ENCODE measurements around the gene NTRK2. TPM values are rescaled to one million over a fixed set of nuclear protein-coding genes. Genes with fewer than 3 reads are reported as not detected.

NTRK2 gene
- total RNA-seq, 1 experiment from 2014 or later: not detected

DNA sequence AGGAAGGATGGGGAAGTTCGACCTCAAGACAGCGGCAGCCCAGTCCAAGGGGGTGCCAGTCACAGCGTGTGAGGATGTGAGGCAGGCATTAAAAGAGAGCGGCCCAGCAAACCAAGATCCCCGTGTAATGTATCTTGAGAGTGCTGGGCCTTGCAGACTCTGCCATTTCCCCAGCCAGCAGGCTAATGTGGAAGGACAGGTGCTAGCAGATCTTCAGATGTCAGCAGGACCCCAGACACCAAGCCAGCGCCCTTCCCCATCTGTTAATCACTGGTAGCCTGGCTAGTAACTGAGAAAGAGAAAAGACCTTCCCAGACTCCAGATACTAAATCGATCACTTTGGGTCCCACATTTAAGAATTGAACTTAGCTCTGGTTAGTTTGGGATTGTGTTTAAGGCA is 62.2 kb downstream of the NTRK2 start:
- no peak for DNase-seq (ENCODE audit: low read depth)

DNA sequence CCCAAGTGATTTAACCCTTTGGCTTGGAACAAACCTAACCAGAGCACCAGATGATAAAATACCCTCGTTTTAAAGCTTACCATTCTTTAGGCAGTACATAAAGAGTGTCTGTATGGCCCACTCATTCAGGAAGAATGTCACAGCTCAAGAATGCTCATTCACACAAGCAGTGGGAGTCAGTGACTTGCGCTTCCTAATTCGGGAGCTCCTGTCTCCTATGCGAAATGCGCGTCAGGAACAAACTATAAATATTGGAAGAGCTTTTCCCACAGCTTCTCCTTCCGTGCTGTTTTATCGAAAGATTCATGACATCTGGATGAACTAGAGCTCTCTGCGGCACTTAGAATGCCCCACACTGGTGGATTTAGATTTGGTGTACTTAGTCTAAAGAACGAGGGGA is 66.6 kb downstream of the NTRK2 start:
- no peak for DNase-seq (ENCODE audit: low read depth)

DNA sequence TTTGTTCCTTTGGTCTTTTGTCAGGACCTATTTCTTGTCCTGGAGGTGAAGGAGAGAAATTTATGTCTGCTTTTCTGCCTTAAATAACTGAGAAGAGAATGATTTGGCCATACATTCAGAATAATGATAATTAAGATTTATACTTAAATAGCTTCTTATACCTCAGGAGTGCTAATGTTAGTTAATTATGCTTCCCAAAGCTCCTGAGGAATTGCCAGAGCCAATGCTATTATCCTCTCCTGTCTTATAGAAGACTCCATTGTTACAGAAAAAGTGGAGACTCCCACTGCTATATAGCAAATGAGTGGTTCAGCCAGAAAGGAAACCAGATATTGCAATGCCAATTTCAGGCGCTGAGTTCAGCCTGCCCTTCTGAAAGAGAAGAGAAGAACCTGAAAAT is 67.0 kb downstream of the NTRK2 start:
- no peak for DNase-seq (ENCODE audit: low read depth)

DNA sequence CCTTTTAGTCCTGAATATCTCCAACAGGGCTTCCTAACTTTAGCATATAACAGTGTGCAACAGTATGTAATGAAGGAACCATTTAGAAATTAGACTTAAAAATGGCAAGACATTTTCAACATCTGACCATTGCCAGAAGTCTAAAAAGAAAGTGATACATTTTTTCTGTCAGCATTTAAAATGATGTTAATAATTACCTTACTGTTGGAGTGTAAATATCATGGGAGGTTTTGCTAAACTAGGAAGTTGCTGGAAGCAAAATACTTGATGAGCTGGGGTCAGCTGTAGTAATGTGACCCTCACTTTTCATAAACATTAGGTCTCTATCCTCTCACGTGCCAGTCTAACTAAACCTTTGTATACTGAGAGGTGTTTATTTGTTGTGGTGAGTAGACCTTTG is 68.8 kb downstream of the NTRK2 start:
- no peak for DNase-seq (ENCODE audit: low read depth)

DNA sequence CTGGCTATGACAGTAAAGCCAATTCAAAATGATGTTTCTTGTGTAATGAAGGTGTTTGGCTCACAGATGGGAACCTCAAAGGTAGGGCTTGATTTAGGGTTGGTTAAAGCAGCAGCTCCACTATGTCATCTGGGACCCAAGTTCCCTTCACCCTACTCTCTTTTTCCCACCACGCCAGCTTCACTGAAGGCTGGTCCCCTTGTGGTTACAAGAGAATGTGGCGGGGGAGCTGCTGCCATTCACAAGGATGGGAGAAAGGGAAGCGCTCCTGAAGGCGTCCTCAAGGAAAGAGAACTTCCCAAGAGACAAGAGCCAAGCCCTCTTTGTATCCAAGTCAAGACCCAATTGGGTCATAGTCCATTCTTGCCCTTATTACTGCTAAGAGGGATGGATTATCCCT is 72.7 kb downstream of the NTRK2 start:
- DNase-seq (ENCODE audit: low read depth): no peak

DNA sequence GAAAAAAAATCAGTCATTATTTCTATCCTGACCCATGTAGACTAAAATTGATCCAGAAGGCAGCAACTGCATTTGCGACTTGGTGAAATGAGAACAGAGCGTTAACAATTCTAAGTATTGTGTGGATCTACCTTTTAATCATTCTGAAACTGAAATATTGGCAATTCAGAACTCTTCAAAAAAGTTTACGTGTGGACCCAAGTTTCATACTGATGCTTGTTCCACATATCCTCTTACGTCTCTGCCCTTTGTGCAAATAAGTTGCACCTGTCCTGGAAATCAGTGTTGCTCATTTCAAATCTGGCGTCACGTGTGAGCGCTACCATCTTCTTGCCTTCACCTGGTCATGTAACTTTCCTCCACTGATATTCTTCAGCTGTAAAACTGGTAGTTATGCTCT is 74.7 kb downstream of the NTRK2 start:
- DNase-seq (ENCODE audit: low read depth): no peak

DNA sequence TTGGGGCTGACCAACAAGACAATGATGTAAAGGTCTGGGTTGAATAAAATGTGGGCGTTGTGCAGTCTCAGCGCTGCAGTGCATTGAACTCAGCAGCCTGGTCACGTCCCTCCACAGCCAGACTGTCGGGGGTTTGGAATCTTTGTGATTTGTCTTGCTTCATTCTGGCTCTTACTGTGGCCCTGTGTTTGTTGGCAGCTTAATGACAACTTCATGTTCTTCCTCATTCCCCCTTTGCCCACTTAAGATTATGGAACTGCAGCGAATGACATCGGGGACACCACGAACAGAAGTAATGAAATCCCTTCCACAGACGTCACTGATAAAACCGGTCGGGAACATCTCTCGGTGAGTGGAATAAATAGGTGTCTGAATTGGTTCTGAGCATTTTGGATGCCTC is 75.2 kb downstream of the NTRK2 start:
- DNase-seq (ENCODE audit: low read depth): no peak

DNA sequence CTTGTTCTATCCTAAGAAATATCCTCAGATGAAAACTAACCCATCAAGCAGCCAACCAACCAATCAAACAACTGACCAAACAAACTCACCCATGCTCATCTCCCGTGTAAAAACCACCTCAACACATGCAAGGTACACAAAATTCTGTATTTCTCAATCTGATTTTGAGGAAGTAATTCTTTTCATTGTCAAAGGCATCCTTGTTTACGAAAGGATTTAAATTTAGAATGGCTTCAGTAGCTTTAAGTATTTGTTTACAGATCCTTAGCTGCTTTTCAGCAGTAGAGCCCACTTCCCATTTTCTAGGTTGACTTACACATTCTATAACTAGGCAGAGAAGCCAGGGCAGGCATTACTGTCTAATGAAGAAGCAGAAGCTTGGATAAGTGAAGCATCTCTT is 78.6 kb downstream of the NTRK2 start:
- DNase-seq (ENCODE audit: low read depth): no peak

DNA sequence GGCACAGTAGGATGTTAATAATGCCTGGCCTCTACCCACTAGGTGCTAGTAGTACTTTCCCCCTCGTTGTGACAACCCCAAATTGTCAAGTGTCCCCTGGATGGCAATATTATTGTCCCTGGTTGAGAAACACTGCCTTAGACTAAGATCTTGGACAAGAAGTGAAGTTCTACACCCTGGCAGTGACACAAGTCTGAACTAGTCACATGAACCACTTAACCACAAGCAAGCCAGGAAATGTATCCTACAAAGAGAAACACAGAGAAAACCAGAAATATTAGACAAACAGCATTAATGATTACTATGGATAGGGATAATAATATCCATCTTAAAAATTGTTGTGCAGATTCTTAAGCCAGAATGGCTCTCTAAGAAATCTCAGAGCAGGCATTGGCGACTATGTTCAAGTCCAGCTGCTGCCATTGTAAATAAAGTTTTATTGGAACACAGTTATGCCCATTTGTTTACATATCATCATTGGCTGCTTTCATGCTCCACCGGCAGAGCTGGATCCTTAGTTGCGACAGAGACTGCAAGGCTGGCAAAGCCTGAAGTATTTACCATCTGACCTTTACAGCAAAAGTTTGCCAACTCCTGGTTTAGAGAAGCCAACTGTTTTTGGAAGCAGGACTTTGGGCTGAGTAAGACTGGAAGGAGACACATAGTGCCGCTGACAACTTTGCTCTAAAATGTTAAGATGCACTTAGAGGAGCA is 80.8 kb downstream of the NTRK2 start:
- DNase-seq (ENCODE audit: low read depth): no peak

DNA sequence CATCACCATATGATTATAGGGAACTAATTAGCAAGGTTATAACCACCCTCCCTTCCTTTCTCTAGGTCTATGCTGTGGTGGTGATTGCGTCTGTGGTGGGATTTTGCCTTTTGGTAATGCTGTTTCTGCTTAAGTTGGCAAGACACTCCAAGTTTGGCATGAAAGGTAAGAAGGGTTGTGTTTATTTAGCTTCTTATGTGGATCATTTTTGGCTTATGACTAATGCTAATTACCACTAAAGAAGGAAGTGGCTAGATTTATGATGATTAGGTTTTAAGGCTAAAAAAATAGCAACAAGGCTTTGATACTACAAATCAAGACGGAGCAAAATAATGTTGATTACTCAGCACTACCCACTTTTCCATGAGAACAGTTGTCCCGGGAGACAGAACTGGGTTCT is 82.4 kb downstream of the NTRK2 start:
- no peak for DNase-seq (ENCODE audit: low read depth)

DNA sequence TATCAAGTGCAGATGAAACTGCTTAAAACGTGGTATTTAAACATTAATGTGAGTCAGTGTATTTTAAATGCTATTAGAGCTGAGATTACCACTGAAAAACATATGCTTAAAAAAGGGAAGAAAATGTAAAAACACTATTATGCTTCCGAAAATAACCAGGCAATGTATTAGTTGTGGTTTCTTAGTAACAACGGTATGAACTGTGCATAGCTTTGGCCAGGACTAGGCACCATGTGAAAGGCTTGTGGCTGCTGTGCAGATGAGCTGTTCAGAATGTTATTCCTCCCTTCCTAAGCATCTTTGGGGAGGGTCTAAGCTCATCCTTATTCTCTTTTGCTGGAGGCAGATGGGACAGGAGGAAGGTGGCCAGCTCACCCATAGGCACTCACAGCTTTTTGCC is 84.9 kb downstream of the NTRK2 start:
- no peak for DNase-seq (ENCODE audit: low read depth)

DNA sequence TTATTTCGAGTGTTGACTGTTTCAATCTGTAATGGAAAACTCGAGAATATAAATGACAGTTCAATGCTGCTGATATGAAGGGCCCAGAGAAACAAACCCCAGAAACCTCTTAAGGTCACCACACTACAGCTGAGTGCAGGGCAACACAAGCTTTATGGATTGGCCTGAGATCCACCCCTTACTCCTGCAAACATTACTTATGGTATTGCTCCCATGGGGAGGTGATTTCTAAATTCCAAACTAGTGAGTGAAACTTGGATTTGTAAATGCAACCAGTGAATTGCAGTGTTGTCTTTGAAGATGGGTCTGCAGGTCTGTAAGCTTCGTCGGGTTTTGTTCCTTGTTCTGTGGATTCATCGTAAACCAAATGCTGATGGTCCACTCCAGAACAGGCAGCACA is 85.4 kb downstream of the NTRK2 start:
- DNase-seq (ENCODE audit: low read depth): no peak

DNA sequence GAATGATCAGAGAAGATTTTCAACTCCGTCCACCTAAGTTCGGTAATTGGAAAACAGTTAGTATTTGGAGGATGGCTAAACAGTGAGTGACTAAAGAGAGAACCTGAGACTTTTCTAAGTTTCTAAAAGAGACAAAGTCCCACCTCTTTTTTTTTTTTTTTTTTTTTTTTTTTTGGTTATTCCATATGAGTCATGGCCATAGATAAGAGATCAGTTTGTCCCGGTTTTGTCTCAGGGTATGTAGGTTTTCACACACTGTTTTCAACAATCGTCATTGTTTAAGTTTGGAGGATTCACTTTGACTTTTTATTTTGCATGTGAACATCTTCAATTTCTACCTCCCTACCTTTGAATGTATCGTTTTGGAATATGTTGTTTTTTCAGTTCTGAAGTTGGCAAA is 85.9 kb downstream of the NTRK2 start:
- no peak for DNase-seq (ENCODE audit: low read depth)

DNA sequence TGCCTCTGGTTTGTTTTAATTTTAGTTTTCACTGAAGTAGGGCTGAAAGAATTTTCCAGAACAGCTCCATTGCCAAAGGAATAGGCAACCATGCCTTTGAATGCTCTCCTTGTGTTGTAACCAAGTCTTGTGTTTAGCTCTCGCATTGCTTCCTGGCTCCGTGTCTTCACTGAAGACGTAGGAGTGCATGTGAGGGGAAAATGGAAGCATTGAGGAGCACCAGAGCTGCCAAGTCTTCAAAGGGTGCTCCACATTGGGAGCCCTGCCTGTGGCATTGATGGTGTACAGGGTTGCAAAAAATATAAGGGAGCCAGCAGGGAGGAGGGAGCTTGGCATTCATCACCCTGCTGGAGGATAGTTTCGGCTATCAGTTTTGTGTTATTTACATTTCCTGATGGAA is 86.6 kb downstream of the NTRK2 start:
- no peak for DNase-seq (ENCODE audit: low read depth)

DNA sequence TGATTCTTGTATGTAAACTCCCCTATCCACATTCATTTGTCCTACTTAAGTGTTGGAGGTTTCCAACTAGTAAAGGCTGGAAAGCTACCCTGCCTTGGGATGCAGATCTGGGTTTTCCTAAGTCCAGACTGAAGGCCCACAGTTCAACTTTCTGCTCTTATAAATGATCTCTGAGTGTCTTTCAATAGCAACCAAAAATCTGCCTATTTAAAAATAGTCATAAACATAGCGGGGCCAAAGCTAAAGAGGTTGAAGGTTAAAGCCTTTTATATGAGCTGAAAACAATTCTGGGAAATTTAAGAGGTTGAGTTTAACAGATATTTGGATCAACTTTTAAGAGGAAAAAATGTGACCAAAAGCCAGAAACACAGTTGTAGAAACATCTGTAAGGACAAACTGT is 87.2 kb downstream of the NTRK2 start:
- no peak for DNase-seq (ENCODE audit: low read depth)

DNA sequence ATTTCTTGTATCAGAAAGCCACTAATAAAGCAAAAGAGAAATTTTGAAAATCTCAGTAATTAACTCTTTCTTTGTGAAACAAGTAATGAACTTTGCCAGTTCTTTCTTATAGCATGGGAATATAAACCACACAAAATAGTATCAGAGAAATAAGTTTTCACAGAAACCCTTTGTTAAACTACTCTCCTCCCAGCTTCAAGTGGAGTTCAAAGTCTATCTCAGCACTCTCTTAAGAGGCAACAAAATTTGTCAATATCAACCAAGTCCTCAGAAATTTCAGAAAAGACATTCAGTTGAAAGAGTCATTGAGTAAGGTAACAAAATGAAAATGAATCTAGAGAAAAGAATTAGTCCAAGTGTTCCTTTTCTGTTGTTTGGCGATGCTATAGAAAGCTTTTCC is 89.3 kb downstream of the NTRK2 start:
- no peak for DNase-seq (ENCODE audit: low read depth)

DNA sequence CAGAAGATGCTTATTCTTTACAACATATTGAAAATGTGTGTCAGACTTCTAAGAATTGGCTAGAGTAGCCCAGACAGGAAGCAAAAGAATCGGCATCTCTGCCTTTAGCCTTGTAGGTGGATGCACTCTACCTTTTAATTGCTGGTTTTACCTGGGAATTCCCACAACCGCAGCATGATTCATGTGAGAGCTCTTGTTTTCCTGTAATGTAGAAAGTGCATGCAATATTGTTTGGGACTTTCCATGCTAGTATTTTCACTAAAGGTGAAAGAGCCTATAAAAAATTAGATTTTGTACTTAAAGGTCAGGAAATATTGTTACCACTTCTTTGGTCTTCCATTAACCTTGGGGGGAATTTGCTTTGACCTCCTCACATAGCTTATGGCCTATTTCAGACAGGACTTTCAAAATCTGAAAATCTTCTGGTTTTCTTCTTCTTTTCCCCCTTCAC is 89.8 kb downstream of the NTRK2 start:
- no peak for DNase-seq (ENCODE audit: low read depth)

DNA sequence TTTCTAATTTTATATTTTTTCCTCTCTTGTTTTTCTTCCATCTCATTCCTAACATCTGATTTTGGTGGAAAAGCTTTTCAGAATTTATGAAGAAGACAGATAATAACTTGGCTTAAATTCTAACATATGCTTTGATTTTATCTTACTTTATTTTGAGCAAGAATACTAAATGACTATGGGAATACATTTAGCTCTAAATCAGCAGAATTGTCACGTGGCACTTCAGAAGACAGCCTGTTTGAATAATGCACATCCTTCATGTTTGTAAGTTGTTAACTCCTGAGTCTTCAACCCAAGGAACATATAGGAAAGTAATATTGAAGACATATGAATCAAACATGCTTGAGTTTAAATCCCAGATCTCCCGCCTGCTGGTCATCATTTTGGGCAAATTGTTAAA is 90.3 kb downstream of the NTRK2 start:
- DNase-seq (ENCODE audit: low read depth): no peak

DNA sequence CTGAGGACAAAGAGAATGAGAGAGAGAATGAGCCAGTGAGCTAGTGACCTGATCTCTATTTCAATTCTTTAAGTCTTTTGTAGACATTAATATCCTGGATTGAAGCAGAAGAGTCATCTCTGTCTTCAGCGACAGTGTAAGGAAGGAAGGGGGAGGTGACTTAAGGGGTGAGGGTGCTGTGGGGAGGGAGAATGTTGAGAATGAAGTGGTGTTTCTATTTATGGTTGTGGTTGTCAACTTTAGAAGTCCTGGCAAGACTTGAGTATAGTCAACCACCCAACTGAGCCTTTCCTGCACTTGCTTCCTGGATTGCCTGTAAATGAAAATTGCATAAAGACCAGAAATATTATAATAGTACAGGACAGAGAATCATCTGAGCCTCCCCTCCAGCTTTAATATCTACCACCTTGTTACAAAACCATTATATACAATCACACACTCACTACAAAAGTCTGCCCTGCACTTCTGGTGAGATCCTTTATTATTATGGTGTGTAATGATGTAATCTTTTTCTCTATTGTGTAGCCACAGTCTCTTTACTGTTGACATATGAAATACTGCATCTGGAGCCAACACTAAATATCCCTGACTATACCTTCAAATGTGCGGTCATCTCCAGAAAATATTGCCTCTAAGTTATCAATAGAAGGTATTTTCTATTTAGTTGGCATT is 91.7 kb downstream of the NTRK2 start:
- no peak for DNase-seq (ENCODE audit: low read depth)

DNA sequence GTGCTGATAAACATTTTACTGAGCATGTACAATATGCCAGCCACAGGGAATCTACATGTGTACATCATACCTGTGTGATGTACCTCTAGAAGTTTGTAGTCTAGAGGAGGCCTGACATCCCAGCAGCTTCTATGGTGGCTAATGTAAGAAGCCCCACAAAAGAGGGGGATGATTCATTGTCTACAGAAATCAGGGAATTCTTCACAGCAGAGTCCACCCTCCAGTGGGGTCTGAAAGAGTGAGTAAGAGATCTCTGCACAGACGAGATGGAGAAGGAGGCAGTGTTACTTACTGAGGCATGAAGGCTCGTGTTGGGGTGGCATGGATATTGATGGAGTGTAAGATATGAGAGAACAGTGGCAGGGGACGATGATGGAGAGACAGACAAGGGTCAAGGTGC is 103.0 kb downstream of the NTRK2 start:
- no peak for DNase-seq (ENCODE audit: low read depth)

DNA sequence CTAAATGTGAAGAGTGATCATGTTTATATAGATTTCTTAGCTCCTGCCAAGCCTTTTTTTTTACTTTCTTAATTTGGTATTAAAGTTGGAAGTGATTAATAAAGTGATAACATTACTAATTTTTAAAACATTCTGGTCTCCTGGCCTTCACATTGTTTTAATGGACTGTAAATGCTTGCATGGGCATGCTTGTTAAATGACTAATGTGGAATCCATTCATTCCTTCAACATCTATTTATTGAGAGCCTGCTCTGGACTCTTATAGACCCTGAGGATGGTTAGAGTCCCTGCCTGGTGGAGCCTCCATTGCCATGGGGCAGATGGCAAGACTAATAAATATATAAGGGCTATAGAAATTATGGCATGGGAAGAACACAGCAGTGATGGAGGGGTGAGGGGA is 103.5 kb downstream of the NTRK2 start:
- DNase-seq (ENCODE audit: low read depth): no peak

DNA sequence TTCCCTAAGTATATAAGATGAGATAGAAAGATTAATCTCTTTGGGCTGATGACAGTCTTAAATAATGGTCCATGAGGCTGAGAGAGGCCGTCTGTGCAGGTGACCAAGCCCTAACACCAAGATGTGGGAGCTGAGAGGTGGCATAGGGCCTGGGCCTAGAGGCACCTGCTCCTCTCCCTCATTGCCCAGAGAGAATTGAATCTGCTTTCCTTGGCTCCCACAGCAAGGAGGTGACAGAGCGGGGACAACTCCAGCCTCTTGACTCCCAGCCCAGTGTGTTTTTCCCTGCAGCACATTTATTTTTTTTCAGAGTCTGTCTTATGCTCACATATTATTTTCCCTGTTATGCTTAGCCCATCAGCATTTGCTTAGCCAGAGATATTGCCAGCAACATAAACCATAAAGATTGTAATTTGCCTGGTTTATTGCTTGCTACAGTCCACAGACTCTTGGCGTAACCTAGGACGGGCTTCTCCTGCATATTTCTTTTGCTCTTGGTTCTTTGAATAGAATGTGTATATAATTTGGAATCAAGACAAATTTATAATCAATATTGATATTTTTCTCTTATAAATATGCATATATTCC is 105.6 kb downstream of the NTRK2 start:
- DNase-seq (ENCODE audit: low read depth): no peak

DNA sequence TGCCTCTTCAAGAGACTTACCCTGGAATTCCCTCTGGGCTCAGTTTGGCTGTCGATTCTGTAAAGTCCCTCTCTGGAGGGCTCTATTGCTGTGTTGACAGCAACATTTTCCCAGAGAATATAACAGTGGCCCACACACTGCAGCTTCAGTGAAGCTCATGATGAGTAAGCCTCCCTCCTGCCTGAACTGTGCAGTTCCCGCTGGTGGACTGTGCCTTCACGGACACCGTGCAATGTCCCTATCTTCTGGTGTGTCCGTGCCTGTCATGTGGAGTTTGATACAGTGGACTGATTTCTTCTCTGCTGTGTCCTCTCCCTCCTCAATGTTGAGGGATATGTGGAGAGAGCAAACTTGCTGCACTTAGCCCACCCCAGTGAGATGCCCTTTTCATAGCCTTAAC is 109.0 kb downstream of the NTRK2 start:
- no peak for DNase-seq (ENCODE audit: low read depth)
